Lung (tissue), 12 donors: ENCODE measurements around the gene DAPK2. TPM values are rescaled to one million over a fixed set of nuclear protein-coding genes. Genes with fewer than 3 reads are reported as not detected.
A peak's percentile ranks its signal among the peaks of the same experiment; 100 is the strongest.

Experiments
- ATAC-seq: fragments of 200-7000 bp; cut with Tn5 transposase; one replicate; pipeline ENCODE4 v1.9.1; 2020; ENCODE audit warnings: moderate number of reproducible peaks; ENCODE audit not compliant: insufficient read depth, low FRiP score
- DNase-seq, 3 donors: peaks; one replicate each; pipeline ENCODE4 v3.0.0-alpha.2; 2013 to 2017
- H3K27ac ChIP-seq, 2 donors: one replicate each; pipeline ENCODE4 v1.5.1; 2013; ENCODE audit warnings: mild to moderate bottlenecking in 2 of 2, moderate library complexity in 2 of 2, control low read depth in 1 of 2, inconsistent platforms in 1 of 2, low read depth in 1 of 2, low read length in 1 of 2
- H3K27me3 ChIP-seq, 3 donors: one replicate each; pipeline ENCODE4 v1.5.1; 2013; ENCODE audit warnings: low read length in 2 of 3; ENCODE audit not compliant: control insufficient read depth in 3 of 3, insufficient read depth in 3 of 3
- H3K36me3 ChIP-seq, 4 donors: one replicate each; pipeline ENCODE4 v1.5.1; 2013; ENCODE audit warnings: low read length in 4 of 4, mild to moderate bottlenecking in 1 of 4, moderate library complexity in 1 of 4; ENCODE audit not compliant: control insufficient read depth in 4 of 4, insufficient read depth in 4 of 4
- H3K4me1 ChIP-seq, 5 donors: one replicate each; pipeline ENCODE4 v1.5.1; 2013; ENCODE audit warnings: low read length in 5 of 5, mild to moderate bottlenecking in 2 of 5, moderate library complexity in 1 of 5; ENCODE audit not compliant: control insufficient read depth in 5 of 5, insufficient read depth in 5 of 5
- H3K4me3 ChIP-seq: one replicate; pipeline ENCODE4 v1.5.1; 2013; ENCODE audit warnings: mild to moderate bottlenecking, control low read depth, moderate library complexity
- H3K9ac ChIP-seq, 2 donors: one replicate each; pipeline ENCODE4 v1.5.1; 2013; ENCODE audit warnings: low read length in 2 of 2, control low read depth in 1 of 2; ENCODE audit not compliant: insufficient read depth in 1 of 2
- H3K9me3 ChIP-seq, 4 donors: one replicate each; pipeline ENCODE4 v1.5.1; 2013; ENCODE audit warnings: low read length in 3 of 4, mild to moderate bottlenecking in 1 of 4, moderate library complexity in 1 of 4; ENCODE audit not compliant: control insufficient read depth in 4 of 4, insufficient read depth in 3 of 4
- WGBS, 2 donors: extraction: QIAGEN DNeasy Blood & Tissue Kit; methylation state at CpG; one replicate each; pipeline ENCODE4 v1.1.7; 2013; 5-methylcytosine and 5-hydroxymethylcytosine counted together
- polyA plus RNA-seq, 2 donors: library from polyadenylated mRNA; stranded (reverse); fragments of 200-250 nt; gene quantifications; one replicate each; pipeline ENCODE4 v1.2.1, GENCODE V29; 2013
- total RNA-seq, 2 donors: library from RNA; depleted of rRNA in 1 of 2; stranded (reverse); fragments of >200 nt in 1 of 2; gene quantifications; one replicate each; pipeline ENCODE4 v1.2.1, GENCODE V29; 2014 to 2021
- TF ChIP-seq, protein P1 (sequence below): IDR thresholded peaks from 2 replicates; pipeline ENCODE4 v1.5.1; 2012; ENCODE audit warnings: mild to moderate bottlenecking; ENCODE audit errors: control extremely low read depth, extremely low read depth
- donor health status: control.
- donor health status: control.
- donor health status: Bipolar disorder and iron deficiency.
- donor health status: healthy.
- donor health status: DM: yes; HTN: yes; CAD: no.

DAPK2 gene
- total and polyA plus RNA-seq, 4 donors = 20.5 to 59.0 (median 49.1) TPM

DNA sequence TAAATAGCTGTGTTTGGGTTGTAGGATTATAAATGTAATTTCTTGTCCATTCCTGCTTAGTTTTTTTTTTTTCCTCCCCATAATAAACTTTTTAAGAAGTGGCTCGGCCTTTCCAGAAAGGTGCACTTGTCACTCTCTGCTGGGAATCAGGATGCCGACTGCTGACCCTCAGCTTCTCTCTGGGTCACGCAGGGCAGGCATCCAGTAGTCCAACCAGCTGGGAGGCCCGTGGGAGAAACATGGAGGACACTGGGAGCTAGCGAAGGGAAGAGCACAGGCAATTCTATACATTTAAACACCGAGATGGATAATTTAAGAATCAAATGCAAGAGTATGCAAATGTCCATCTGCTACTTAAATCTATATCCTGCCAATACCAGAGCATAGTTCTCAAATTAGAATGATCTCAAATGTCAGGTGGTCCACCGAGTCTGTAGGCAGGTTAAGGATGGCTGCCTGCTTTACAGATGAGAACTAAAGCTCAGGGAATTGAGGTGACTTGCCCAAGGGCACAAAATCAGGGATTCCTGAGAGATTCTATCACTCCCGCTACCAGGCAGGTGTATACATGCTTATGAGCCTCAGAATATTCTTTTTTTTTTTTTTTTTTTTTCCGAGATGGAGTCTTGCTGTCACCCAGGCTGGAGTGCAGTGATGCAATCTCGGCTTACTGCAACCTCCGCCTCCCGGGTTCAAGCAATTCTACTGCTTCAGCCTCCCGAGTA is 64.5 kb downstream of the DAPK2 start:
- H3K9me3 ChIP-seq = no peaks in the 10 kb centered on the region
- ATAC-seq (no peak), DNase-seq (no peak)
- WGBS, 2 donors = 80 to 86% methylated on average over 13 of the region's 13 CpGs
- no peak overlapping the region for H3K27ac ChIP-seq
- peaks cover 0 to 8% (median 0%) of the 10 kb centered on the region in 4 donors for H3K36me3 ChIP-seq
- H3K9ac ChIP-seq = no peak overlapping the region
- no peak overlapping the region for H3K4me3 ChIP-seq
- H3K4me1 ChIP-seq = peaks cover 4 to 31% (median 24%) of the 10 kb centered on the region in 5 donors
- TF ChIP-seq, protein P1, sequence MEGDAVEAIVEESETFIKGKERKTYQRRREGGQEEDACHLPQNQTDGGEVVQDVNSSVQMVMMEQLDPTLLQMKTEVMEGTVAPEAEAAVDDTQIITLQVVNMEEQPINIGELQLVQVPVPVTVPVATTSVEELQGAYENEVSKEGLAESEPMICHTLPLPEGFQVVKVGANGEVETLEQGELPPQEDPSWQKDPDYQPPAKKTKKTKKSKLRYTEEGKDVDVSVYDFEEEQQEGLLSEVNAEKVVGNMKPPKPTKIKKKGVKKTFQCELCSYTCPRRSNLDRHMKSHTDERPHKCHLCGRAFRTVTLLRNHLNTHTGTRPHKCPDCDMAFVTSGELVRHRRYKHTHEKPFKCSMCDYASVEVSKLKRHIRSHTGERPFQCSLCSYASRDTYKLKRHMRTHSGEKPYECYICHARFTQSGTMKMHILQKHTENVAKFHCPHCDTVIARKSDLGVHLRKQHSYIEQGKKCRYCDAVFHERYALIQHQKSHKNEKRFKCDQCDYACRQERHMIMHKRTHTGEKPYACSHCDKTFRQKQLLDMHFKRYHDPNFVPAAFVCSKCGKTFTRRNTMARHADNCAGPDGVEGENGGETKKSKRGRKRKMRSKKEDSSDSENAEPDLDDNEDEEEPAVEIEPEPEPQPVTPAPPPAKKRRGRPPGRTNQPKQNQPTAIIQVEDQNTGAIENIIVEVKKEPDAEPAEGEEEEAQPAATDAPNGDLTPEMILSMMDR = no peak
- H3K27me3 ChIP-seq = no peaks in the 10 kb centered on the region

DNA sequence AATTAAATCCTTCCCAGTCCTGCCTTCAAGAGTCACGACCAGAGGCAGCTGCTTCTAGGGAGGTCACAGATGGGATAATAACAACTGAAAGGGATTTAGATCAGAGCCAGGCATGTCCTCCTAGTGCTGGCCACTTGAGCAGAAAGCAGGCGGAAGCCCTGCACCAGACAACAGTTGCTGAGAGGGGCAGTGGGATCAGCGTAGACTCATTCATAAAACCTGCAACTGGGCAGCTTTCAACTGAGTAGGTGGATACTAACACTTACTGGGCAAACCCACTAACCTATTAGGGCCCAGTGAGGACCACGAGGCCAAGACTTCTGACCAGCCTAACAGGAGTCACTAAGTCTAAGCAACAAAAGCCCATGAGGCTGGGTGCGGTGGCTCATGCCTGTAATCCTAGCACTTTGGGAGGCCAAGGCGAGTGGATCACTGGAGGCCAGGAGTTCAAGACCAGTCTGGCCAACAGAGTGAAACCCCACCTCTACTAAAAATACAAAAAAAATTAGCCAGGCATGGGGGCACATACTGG is 67.0 kb downstream of the DAPK2 start:
- Histone ChIP-seq H3K4me3 (no peak overlapping the region), H3K36me3 (peaks cover 0 to 8% (median 0%) of the 10 kb centered on the region in 4 donors), H3K9ac (no peak overlapping the region), H3K9me3 (no peaks in the 10 kb centered on the region), H3K27ac (peak overlapping the region in 1 of 2 donors; percentile 55), H3K4me1 (peaks cover 4 to 21% (median 14%) of the 10 kb centered on the region in 5 donors), H3K27me3 (no peaks in the 10 kb centered on the region)
- TF ChIP-seq, protein P1 = no peak
- 75 to 93% methylated on average over 6 of the region's 6 CpGs for WGBS, 2 donors
- DNase-seq (no peak), ATAC-seq (no peak)

- TF ChIP-seq, protein P1 = no peak
- Histone ChIP-seq H3K27me3 (no peaks in the 10 kb centered on the region), H3K4me3 (no peak overlapping the region), H3K9me3 (no peaks in the 10 kb centered on the region), H3K36me3 (peaks cover 0 to 8% (median 0%) of the 10 kb centered on the region in 4 donors), H3K27ac (peak overlapping the region in 1 of 2 donors; percentile 74), H3K9ac (no peak overlapping the region), H3K4me1 (peaks cover 0 to 15% (median 9%) of the 10 kb centered on the region in 5 donors)
- DNase-seq = no peak
- ATAC-seq = no peak
- 81 to 84% methylated on average over 4 of the region's 4 CpGs for WGBS, 2 donors
These were observed 67.6 kb downstream of the DAPK2 start for GRCh38 chr15:63978511-63979261.
